ENCODE results near the gene SLC38A10.

SLC38A10 gene

DNA sequence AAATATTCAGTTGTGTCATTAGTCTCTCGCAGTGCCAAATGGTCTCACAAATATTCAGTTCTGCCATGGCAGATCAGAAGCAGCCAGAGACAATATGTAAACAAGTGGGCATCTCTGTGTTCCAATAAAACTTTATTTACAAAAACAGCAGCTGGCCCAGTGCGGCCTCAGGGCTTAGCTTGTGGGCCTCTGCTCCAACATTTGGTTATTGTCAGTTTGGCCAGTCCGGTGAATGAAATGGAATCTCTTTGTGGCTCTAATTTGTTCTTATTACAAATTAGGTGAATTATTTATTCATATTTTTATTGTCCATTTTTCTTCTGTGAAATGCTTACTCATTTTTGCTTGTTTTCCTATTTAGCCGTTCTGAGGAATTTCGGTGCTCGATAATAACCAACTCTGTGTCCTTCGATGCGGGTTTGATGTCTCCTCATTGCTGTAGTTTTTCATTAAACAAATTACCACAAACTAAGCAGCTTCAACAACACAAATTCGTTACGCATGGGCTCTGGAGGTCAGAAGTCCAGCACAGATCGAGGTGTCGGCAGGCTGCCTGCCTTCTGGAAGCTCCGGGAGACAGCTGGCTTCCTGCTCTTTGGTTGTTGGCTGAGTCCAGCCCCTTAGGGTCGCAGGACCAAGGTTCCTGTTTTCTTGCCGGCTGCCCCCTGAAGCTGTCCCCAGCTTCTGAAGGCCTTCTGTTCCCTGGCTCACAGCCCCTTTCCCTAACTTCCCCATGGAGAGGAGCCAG lies 4.1 kb upstream of the SLC38A10 start:
- no peak for DNase-seq (ENCODE audit: low spot score)

- no peak for DNase-seq (ENCODE audit: low spot score)
These were observed 3.4 kb upstream of the SLC38A10 start for GRCh38 chr17:81298325-81298990.

GRCh38 chr17:81295676-81296381 lies 722 bp upstream of the SLC38A10 start:
- peak; percentile 85 for DNase-seq (ENCODE audit: low spot score)

- no peak for DNase-seq (ENCODE audit: low spot score)
These were observed 536 bp downstream of the SLC38A10 start for GRCh38 chr17:81294512-81295030.

DNA sequence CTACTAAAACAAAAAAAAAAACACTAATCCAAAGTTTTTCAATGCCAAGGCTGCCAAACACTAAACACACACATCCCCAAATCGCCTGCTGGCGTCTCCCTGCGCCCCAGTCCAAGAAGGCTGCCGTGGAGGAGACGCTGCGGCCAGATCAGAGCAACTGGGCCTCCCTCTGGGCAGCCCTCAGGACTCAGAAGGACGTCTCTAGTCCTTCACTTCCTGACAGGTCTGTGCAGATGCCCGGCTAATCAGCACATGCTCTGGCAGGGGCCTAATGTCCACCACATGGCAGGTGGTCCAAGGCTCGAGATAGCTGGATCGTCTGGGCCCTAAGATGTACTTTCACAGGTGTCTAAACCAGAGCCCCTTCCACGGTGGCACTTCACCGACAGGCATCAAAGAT lies 2.7 kb downstream of the SLC38A10 start:
- no peak for DNase-seq (ENCODE audit: low spot score)

DNA sequence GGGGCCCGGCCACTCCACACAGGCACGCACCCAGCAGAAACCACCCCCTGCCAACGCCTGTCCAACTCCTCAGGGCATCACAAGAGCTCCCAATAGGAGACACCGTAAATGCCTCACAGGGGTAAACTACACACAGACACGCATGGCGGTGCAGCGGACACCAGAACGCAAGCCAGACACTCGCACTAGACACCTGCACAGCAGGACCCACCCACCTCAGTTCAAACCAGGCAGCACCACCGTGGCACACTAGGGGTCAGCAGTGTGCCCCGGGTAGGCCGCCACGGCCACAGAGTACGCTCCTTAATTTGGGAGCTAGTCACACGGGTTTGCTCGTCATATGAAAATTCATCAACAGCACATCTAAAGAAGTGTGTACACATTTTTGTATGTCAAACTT lies 3.4 kb downstream of the SLC38A10 start:
- peak; percentile 82 for DNase-seq (ENCODE audit: low spot score)

- DNase-seq (ENCODE audit: low spot score): no peak
These were observed 4.9 kb downstream of the SLC38A10 start for GRCh38 chr17:81290230-81290629.

- DNase-seq (ENCODE audit: low spot score): no peak
These were observed 5.5 kb downstream of the SLC38A10 start for GRCh38 chr17:81289627-81290026.

DNA sequence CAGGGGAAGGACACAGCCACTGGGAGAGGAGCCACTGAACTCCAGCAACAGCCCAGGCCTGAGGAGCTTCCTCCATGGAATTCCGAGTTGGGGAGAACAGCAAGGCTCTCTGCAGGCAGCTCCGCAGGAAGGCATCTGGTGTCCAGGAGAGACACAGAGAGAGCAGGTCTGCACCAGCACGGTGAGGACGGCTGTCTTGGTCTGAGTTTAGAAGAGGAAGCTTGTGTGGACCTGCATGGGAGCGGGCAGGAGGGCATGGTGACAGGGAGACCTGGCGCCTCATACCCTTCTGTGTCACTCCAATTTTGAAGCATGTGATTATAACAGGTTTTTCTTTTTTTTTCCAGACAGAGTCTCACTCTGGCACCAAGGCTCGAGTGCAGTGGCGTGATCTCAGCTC lies 6.4 kb downstream of the SLC38A10 start:
- DNase-seq (ENCODE audit: low spot score): no peak

GRCh38 chr17:81287741-81288430 lies 7.2 kb downstream of the SLC38A10 start:
- no peak for DNase-seq (ENCODE audit: low spot score)

GRCh38 chr17:81287152-81287551 lies 8.0 kb downstream of the SLC38A10 start:
- no peak for DNase-seq (ENCODE audit: low spot score)

GRCh38 chr17:81286491-81287145 lies 8.5 kb downstream of the SLC38A10 start:
- DNase-seq (ENCODE audit: low spot score): no peak

DNA sequence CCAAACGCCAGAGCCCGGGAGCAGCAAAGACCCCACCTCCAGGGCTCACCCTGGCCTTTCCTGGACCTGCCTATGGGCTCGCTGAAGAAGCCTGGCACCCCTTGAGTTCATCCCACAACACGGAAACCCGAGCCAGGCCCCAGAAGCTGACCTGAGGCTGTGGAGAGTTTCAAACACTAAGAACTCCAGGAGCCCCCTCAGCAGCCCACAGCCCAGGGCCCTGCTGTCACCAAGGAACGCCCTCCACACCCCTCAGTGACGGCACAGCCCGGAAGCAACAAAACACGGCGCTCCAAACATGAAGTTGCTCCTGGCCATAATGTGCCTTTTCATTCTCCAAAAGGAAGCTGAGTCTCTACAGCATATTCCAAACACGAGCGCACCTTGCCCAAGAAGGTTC lies 9.2 kb downstream of the SLC38A10 start:
- no peak for DNase-seq (ENCODE audit: low spot score)

- peak; percentile 55 for DNase-seq (ENCODE audit: low spot score)
These were observed 9.8 kb downstream of the SLC38A10 start for GRCh38 chr17:81285179-81285878.

DNA sequence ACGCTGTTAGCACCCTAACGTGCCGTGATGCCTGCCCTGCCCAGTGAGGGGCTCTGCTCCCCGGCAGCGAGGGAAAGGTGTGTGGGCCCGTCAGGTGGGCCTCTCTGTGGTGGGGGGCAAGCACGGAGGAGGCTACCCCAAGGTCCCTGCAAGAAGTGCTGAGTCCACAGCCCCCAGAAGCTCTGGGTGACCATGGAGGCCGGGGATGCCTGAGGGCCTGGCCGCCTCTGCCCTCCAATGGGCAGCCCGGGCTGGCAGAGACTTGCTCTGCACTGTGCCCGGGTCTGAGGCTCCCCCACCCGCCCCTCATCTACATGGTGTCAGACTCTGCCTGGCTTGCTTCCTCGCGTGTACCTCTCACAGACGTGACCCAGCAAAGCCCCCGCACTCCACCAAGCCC lies 12.2 kb downstream of the SLC38A10 start:
- no peak for DNase-seq (ENCODE audit: low spot score)

- DNase-seq (ENCODE audit: low spot score): no peak
These were observed 13.0 kb downstream of the SLC38A10 start for GRCh38 chr17:81282141-81282540.

GRCh38 chr17:81280571-81280970 lies 14.5 kb downstream of the SLC38A10 start:
- DNase-seq (ENCODE audit: low spot score): no peak

DNA sequence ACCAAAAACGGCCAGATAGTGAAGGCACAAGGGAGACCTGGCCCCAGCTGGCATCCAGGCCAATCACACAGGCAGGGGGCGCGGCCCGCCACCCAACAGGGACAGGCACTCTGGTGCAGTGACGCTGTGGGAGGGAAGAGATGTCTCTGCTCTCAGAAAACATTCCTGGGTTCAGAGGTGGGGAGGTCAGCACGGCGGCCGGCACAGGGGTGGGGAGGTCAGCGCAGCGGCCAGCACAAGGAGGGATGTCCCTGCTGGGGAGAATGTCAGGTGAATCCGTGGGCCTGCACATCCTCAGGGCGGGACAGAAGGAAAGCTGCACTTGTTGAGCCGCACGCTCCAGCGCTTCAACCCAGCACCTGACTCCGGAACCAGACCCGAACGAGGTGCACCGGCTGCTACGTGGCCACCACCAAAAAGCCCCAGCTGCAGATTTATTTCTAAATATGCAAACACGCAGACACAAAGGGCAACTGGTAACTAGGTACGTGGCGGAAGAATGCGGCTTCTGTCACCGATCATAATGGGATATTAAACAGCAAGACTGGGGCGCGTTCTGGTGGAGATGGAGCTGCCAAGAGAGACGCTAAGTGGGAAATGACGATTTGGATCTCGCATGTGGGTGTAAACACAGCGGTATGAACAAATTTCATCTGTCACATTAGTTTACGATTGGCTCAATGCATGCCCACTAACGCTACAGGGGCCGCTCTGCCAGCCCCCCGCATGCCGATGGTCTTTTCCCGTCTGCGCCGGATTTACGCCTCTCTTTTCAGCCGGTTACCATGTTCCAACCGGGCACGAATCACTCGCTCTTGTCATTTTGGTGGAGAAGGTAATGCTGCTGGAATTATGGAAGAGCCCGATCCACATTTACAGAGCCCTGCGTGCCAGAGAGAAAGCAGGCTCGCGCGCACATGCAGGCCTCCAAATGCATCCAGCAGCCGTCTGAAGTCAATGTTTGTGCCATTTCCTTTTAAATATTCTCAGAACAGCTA lies 15.5 kb downstream of the SLC38A10 start:
- no peak for DNase-seq (ENCODE audit: low spot score)

GRCh38 chr17:81278831-81279230 lies 16.3 kb downstream of the SLC38A10 start:
- DNase-seq (ENCODE audit: low spot score): no peak
